ENCODE data around the gene PDLIM5.
"Not testable (repeated sequence)": the region's sequence is repeated elsewhere in the genome, so short reads cannot be mapped to it uniquely, and the experiment has no call there.

PDLIM5 gene

GRCh38 chr4:94653095-94653649 is 201.4 kb downstream of the PDLIM5 start:
- no peak for DNase-seq (ENCODE audit: low spot score)

- DNase-seq (ENCODE audit: low spot score), result peak; percentile 28
Measured at GRCh38 chr4:94653984-94654609, 202.4 kb downstream of the PDLIM5 start.

GRCh38 chr4:94654714-94655113 is 203.0 kb downstream of the PDLIM5 start:
- no peak for DNase-seq (ENCODE audit: low spot score)

GRCh38 chr4:94660614-94661013 is 208.9 kb downstream of the PDLIM5 start:
- no peak for DNase-seq (ENCODE audit: low spot score)

- not testable (repeated sequence) for DNase-seq (ENCODE audit: low spot score)
Measured at GRCh38 chr4:94665021-94665420, 213.3 kb downstream of the PDLIM5 start.

GRCh38 chr4:94665500-94666404 is 214.0 kb downstream of the PDLIM5 start:
- no peak for DNase-seq (ENCODE audit: low spot score)

GRCh38 chr4:94668724-94669123 is 217.0 kb downstream of the PDLIM5 start:
- DNase-seq (ENCODE audit: low spot score), result no peak

GRCh38 chr4:94669672-94670664 is 218.2 kb downstream of the PDLIM5 start:
- no peak for DNase-seq (ENCODE audit: low spot score)

GRCh38 chr4:94671113-94671512 is 219.4 kb downstream of the PDLIM5 start:
- DNase-seq (ENCODE audit: low spot score), result no peak

GRCh38 chr4:94673961-94674360 is 222.2 kb downstream of the PDLIM5 start:
- no peak for DNase-seq (ENCODE audit: low spot score)

- DNase-seq (ENCODE audit: low spot score), result no peak
Measured at GRCh38 chr4:94676970-94677369, 225.2 kb downstream of the PDLIM5 start.

GRCh38 chr4:94678896-94679295 is 227.2 kb downstream of the PDLIM5 start:
- DNase-seq (ENCODE audit: low spot score), result no peak

- peak; percentile 42 for DNase-seq (ENCODE audit: low spot score)
Measured at GRCh38 chr4:94680176-94680862, 228.6 kb downstream of the PDLIM5 start.

- DNase-seq (ENCODE audit: low spot score), result no peak
Measured at GRCh38 chr4:94686086-94686485, 234.3 kb downstream of the PDLIM5 start.

- DNase-seq (ENCODE audit: low spot score), result peak; percentile 18
Measured at GRCh38 chr4:94689155-94689860, 237.6 kb downstream of the PDLIM5 start.

GRCh38 chr4:94690851-94691254 is 239.1 kb downstream of the PDLIM5 start:
- DNase-seq (ENCODE audit: low spot score), result no peak

GRCh38 chr4:94691552-94691951 is 239.8 kb downstream of the PDLIM5 start:
- no peak for DNase-seq (ENCODE audit: low spot score)

GRCh38 chr4:94695384-94695783 is 243.6 kb downstream of the PDLIM5 start:
- DNase-seq (ENCODE audit: low spot score), result no peak

GRCh38 chr4:94698187-94698586 is 246.4 kb downstream of the PDLIM5 start:
- no peak for DNase-seq (ENCODE audit: low spot score)

- peak; percentile 14 for DNase-seq (ENCODE audit: low spot score)
Measured at GRCh38 chr4:94700298-94700697, 248.6 kb downstream of the PDLIM5 start.

Measured in pons (tissue), 1 donor.